GM19328 (cell line): ENCODE results near the gene RFWD3.

ENCODE experiments used
- ATAC-seq: cut with Tn5 transposase; IDR thresholded peaks from one replicate; pipeline ENCODE4 v1.9.1; 2021; ENCODE audit warnings: mild to moderate bottlenecking, moderate library complexity; ENCODE audit not compliant: unreplicated experiment

RFWD3 gene

DNA sequence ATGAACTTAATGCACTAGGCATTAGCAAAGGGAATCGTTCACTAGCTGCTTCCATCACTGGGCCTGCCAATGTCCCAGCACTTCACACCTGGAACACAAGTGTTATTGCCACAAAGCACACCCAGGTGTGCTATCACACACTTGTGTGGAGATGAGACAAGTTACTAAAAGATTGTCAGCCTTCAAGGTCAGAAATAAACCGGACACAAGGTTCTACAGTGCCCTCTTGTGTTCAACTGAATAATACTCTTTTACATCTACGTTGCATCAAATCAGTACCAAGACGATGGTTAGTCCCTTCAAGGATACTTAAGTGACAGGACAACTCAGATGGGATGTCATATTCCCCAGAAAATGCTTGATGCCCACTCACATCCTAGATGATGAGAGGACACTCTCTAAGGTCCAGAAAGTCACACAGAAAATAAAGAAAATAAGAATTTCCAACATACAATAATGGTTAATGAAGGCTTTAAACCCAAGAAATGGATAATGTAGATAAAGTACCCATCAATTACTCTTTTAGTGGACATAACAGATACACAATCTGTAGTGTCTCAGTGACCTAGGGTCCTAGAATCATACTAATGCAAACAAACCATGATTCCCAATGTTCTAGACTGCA, 43.4 kb downstream of the RFWD3 start:
- ATAC-seq = no peak

DNA sequence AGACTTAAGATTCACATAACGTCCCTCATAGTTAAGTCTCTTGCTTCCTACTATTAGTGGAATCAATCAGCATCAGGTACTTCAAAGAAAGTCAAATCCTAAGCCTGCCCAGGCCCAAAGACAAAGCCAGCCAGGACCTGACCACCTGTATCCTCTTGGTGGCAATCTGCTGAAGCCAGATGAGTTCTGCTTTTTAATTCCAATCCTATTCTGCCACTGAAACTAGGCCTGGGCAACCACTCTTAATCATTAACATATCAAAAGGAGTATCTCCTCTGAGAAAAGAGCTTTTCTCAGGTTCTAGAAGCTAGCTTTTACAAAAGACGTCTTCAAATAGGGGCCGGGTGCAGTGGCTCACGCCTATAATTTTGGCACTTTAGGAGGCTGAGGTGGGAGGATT, 44.7 kb downstream of the RFWD3 start:
- ATAC-seq = no peak

DNA sequence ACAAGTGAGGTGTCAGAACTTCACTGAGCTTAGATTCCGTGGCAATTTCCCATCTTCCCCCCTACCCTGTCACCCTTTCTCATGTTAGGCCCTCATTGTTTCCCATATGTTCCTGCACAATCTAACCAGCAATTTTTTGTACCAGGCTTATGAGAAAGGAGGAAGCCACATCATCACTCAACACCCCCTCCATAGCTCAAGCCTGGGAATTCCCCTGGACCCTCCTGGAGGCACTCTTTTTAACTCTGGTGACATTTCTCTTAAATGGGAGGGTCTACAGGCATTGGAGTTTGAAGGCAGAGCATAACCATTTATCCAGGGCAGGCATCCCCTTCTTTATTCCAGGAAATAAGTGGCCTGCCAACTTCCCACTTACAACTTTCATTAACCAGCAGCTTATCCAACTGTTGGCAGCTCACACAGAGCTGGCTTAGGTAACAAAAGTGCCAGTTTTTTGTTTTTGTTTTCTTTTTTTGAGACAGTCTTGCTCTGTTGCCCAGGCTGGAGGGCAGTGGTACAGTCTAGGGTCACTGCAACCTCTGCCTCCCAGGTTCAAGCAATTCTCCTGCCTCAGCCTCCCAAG, 49.4 kb downstream of the RFWD3 start:
- no peak for ATAC-seq

DNA sequence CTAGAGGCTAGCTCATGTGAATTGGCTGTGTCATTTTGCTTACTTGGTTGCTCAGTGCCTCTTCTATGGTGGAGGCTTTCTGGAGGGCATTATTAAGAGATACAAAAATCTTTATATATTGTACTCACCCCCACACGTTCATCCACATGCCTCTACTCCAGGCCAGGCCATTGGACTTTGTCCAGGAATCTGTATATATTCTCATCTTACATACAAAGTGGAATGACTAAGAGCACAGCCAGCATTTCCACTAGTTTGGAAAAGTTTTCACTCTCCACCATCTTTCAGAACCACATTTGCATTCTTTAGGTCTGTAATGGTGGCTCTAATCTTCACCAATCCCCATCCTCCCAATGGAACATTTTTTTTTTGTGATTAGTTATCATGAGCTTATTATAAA, 55.0 kb downstream of the RFWD3 start:
- ATAC-seq = no peak

DNA sequence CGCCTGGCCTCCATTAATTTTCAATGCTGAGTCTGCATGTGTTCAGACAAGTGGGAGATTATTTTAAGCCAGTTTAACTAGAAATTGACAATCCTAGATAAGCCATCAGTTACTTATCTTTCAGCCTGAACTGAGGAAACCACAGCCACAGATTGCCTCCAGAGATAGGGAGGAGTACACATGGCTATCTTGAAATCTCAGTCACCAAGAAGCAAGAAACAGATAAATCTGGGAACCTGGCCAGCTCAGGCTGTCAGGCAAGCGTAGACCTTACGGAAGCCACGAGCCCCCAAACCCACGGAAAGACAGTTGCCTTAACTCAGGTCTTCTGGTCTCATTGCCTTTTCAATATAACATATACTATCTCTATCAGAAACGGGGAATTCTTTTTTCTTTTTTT, 57.7 kb downstream of the RFWD3 start:
- no peak for ATAC-seq

DNA sequence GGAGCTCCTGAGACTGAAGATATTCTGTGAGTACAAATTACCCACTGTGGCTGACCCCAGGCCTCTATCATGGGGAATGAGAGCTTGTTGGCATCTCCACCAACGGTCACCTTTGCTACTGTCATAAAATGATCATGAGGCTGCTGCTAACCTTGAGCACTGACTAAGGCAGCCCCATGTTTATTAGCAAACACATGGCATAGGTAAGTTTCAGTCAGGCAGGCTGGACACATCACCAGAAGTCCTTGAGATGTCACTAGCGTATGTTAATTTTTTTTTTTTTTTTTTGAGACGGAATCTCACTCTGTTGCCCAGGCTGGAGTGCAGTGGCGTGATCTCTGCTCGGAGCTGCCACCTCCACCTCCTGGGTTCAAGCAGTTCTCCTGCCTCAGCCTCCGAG, 58.3 kb downstream of the RFWD3 start:
- ATAC-seq = no peak

DNA sequence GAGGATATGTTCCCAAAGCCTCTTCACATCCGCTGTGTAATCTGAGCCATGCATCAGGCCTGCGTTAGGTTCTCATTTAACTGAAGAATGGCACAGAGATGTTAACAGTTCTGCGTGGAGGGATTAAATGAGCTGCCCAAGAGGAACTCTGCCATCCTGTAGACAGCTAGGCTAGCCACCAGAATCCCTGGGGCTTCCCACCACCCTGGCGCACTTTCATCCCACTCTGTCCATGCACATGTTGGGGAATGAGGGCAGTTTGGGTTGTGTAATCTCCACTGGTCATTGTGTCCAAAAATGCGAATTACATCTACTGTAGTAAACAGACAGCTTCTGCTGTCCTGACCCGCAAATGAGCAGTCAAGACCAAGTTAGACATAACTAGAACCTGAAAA, 58.7 kb downstream of the RFWD3 start:
- ATAC-seq = no peak

DNA sequence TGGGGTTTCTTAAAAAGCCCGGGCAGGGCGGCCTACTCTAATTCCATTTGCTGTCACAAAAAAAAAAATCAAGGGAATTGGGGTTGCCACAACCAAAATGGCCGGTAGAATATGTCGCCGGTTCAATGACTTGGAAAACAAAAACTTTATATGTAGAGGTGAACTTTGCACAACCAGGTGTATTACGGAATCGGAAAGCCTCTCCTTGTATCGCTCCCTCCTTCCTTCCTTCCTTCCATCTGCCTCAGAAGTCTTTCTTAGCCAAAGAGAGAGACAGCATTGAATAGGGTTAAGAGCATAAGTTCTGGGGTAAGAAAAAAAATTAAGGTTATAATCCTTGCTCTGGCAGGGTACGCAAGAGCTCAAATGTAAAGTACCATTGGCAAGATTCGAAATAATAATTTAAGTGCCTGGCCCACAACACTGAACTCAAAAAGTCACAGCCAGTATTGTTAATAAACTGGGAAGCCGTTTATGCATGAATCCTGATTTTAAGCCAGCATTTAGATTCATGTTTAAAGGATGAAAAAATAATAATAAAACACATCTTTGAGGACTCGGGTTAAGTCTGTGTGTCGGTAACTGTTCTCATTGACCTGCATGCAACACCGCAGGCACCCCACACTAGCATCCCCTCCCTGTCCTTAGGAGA, 59.2 kb downstream of the RFWD3 start:
- ATAC-seq = no peak

DNA sequence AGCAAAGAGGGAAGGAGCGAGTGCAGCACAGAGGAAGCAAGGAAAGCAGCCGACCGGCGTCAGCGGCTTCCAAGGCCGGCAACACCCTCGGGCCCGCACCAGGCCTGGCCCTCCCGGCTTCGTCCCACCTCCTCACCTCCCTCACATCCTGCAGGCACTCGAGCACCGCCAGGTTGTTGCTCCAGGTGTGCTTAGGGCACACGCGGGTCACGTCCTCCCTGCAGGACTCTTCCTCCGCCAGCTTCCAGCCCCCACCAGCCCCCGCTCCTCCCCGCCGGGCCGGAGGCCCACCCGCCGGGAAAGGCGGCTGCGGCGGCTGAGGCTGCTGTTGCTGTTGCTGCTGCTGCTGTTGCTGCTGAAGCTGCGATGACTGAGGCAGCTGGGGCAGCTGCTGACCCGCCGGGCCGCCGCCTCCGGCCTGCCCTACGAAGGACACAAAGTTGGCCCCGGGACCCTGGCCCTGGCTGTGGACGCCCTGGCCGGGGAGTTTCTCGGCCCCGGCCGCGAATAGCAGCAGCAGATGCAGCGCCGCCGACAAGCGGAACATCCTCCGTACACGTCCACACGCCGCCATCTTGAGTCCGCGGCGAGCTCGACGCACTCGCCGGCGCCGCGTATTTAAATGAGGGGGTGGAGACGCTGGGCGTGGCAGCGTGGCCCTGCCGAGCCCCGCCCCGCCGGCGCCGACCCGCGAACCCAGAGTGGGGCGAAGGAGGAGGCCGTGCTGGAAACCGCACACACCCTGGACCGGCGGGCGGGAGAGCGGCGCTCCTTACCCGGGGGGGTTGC, 60.0 kb downstream of the RFWD3 start, which contains the start of gene GLG1:
Gene GLG1 (minus strand): TSS at position 594 of the 789 bp plus-strand sequence. CDS start 20 bp downstream, at position 574.
- peak; percentile 94 for ATAC-seq

DNA sequence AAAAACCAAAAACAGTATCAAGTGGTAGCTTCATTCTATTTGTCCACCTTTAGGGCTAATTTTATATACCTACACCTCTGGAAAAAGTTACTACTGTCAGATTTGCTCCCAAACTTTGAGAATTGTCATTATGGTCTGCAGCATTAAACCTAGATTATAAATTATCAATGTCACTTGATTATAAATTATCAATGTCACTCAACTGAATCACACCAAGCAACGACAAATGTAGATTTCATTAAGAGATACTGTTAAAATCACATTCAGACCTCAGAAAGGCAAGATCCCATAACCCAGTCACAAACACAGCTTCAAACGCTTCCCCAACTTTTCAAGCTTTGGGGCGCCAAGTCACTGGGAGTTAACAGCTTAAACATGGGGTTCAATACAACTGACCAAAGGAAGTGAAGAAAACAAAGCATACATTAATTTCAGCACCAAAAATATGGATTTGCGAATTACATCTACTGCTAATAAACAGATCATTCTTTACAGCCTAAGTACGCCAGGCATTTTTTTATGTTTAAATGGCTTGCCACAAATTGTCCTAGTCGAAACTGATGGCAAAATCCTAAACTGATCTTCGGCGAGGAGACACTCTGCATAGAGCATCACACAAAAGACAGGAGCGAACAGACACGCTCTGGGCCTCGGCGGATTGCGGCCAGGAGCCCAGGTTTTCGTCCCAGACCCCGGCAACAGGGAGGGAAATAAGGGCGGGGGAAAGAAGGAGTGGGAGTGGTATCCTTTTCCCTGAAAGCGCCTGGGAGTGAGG, 60.7 kb downstream of the RFWD3 start:
- no peak for ATAC-seq

DNA sequence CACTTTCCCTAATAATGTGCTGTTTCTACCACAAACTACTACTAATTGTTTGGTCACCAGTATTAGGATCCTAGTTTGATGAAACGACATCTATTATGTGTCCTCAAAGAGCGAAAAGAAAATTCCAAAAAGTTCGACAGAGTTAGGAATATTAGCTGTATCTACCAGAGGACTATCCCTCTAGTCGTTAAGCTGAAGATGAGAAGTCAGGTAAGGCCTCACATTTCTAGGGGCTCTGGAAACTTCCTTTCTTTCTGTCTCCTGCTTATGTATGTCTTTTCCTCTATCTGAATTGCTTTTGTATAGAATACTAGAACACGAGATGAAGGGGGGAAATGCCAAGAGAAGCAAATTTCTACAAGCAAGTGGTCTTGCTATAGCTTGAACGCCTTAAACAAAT, 61.3 kb downstream of the RFWD3 start:
- no peak for ATAC-seq

DNA sequence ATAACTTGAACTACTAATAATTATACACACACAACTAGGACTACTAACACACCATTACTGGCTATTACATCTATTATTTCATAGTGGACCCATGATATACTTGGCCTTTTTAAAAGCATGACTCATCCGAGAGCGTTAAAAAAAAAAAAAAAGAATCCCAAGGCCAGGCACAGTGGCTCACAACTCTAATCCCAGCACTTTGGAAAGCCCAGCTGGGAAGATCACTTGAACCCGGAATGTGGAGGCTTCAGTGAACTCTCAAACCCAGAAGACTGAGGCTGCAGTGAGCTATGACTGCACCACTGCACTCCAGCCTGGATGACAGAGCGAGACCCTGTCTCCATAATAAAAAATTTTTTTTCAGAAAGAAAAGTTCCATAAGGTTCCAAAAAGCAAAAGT, 62.8 kb downstream of the RFWD3 start:
- no peak for ATAC-seq

DNA sequence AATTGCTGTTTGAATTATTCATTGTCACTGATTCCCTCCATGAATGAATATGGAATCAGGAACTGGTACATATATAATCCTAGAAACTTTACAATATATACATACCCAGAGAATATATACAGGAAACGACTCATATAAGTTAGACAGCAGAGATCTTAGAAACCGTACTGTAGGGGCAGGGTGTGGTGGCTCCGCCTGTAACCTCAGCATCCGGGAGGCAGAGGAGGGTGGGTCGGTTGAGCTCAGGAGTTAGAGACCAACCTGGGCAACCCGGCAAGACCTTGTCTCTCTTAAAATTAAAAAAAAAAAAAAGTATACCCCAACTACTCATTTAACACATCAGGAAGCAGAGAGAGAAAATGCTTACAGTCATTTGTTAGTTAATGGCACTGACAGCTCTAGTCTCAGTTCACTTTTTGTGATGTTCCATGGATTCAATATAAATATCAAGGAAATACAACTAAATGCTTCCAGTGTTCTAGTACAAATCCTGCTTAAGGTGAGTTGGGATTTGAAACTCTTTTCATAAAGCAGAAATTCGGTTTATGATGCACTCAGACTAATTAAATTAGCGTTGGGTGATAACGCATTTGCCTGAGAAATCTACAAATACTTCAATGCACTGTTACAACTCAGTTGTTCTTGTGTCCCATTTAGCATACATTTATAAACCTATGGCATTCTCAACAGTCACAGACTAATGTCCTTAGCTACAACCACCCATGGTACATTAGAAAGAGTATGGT, 65.4 kb downstream of the RFWD3 start:
- no peak for ATAC-seq

DNA sequence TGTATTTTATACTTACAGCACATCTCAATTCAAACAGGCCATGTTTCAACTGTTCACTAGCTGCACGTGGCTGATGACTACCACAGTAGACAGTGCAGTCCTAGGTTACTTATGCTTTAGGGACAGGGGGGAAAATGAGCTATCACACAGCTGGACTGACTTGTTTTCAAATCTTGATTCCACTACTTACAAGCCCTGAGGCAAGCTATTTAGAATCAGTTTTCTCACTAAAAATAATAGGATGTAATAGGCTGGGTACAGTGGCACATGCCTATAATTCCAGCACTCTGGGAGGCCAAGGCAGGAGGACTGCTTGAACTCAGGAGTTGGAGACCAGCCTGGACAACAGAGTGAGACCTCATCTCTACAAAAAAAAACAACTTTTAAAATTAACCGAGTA, 70.1 kb downstream of the RFWD3 start:
- ATAC-seq = no peak

DNA sequence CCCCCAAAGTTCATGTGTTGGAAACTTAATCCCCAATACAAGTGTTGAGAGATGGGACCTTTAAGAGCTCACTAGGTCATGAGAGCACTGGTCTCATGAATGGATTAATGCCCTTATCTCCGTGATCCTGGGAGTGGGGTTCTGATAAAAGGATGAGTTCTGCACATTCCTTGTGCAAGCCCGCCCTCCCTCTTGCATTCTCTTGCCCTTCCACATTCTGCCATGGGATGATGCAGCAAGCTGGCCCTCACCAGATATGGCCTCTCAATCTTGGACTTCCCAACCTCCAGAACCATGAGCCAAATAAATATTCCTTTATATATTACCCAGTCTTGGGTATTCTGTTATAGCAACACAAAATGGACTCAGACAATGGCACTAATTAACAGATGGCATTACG, 73.8 kb downstream of the RFWD3 start:
- no peak for ATAC-seq

DNA sequence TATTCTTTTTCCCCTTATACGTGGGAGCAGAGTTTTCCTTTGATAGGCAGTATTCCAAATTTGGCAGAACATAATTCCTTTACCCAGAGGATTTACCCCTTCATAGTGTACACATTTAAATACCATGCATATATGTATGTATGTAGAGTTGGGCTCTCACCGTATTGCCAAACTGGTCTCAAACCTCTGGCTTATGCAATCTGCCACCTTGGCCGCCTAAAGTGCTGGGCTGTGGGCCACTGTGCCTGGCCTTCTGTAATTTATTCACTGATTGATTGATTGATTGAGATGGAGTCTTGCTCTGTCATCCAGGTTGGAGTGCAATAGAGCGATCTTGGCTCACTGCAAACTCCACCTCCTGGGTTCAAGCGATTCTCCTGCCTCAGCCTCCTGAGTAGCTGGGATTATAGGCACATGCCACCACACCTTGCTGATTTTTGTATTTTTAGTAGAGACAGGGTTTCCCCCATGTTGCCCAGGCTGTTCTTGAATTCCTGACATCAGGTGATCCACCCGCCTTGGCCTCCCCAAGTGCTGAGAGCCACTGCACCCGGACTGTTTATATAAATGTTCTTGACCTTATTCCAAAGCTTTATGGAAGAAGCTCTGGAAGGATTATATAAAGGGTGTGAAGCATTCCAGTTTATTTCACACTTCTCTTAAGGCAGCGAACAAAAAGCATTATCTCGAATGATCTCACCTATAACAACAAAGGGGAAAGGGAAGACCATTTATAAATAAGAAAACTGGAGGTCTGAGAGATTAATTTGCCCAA, 74.6 kb downstream of the RFWD3 start:
- ATAC-seq = no peak

DNA sequence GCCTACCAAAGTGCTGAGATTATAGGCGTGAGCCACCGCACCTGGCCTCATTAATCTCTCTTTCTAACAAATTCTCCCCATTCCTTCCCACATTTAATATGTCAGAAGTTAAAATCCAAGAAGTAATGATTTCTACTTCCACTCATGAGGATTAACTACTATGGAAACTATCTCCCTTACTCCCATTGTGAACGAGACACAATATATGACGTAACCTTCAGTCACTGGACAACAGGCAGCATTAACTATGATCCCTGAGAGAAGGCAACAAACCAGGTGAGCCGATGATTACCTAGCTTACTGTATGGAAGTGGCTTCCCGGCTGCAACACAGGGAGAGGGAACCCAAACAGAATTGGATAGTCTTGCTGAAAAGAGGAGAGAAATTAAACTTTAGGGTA, 79.7 kb downstream of the RFWD3 start:
- no peak for ATAC-seq

DNA sequence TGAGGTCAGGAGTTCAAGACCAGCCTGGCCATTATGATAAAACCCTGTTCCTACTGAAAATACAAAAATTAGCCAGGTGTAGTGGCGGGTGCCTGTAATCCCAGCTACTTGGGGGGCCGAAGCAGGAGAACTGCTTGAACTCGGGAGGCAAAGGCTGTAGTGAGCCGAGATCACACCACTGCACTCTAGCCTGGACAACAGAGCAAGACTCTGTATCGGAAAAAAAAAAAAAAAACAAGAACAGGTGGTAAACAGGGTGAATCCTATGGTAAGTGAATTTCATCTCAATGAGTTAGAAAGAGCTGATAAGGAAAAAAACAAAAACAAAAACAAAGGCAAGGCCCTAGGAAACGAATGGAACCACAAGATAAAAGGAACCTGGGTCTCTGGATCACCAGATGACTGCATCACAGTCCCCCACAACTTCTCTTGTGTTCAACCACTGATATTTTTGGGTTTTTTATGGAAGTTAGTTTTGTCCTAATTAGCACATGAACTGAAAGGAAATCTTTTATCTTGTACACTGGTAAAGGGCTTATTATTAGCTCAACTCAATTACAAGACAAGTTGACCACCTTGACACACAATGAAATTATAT, 80.7 kb downstream of the RFWD3 start:
- ATAC-seq = no peak
